ENCODE results near the gene IKZF1. TPM values are rescaled to one million over a fixed set of nuclear protein-coding genes. Genes with fewer than 3 reads are reported as not detected.

IKZF1 gene
- total RNA-seq, 3 donors from 2014 or later: 7.8 to 14.9 (median 8.8) TPM

- H3K4me1 ChIP-seq (ENCODE audit: low read depth): no peaks in the 10 kb centered on the region
- DNase-seq (no peak), ATAC-seq (no peak)
- no peaks in the 10 kb centered on the region for H3K9me3 ChIP-seq
- TF ChIP-seq CTCF (IDR thresholded peaks at IDR 0.05): no peak
- no peaks in the 10 kb centered on the region for H3K36me3 ChIP-seq (ENCODE audit: low read depth)
- H3K4me3 ChIP-seq: no peak overlapping the region
- intact Hi-C loops (cut with DNase I, micrococcal nuclease): no loop called here
These were observed 74.6 kb downstream of the IKZF1 start for GRCh38 chr7:50379082-50379481.

DNA sequence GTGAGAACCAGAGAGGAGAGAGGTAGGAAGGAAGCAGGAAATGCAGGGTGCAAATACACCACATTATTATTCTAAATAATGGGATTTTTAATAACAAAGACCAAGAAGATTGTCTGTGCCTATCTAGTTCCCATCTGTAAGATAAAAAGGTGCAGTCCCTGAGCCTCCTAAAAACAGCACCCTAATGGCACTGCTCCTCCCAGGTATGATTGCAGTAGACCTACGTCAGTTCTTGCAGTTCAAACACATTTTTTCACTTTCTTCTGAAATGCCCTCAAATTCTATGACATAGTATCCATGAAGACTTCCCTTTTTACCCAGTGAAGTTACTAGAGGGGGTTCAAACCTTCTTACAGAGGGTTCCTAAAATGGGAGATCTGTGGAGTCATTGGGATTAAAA is 75.0 kb downstream of the IKZF1 start:
- Histone ChIP-seq H3K4me3 (no peak overlapping the region), H3K36me3 (ENCODE audit: low read depth) (no peaks in the 10 kb centered on the region), H3K9me3 (no peaks in the 10 kb centered on the region), H3K4me1 (ENCODE audit: low read depth) (no peaks in the 10 kb centered on the region)
- TF ChIP-seq CTCF (IDR thresholded peaks at IDR 0.05): no peak
- DNase-seq (no peak), ATAC-seq (no peak)
- intact Hi-C loops (cut with DNase I, micrococcal nuclease): no loop called here

GRCh38 chr7:50382455-50382854 is 77.9 kb downstream of the IKZF1 start:
- ATAC-seq: no peak
- no peaks in the 10 kb centered on the region for H3K9me3 ChIP-seq
- intact Hi-C loops (cut with DNase I, micrococcal nuclease): no loop called here
- H3K4me3 ChIP-seq: no peak overlapping the region
- DNase-seq: no peak
- no peaks in the 10 kb centered on the region for H3K4me1 ChIP-seq (ENCODE audit: low read depth)
- no peak for TF ChIP-seq CTCF (IDR thresholded peaks at IDR 0.05)
- no peaks in the 10 kb centered on the region for H3K36me3 ChIP-seq (ENCODE audit: low read depth)

DNA sequence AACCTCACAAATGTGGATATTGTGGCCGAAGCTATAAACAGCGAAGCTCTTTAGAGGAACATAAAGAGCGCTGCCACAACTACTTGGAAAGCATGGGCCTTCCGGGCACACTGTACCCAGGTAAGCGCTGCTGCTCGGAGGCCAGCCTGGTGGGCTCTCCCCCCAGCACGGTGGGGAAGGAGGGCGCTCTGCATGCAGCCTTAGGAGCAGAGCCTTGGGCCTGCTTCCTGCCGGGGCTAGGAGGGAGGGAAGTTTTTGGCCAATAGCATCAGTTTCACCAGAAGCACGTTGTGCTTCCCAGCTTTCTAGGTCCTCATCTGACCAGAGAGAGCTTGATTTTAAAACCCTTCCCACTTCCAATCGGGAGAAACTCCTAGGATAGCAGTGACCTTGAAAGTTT is 82.8 kb downstream of the IKZF1 start:
- TF ChIP-seq CTCF (IDR thresholded peaks at IDR 0.05): no peak
- no peaks in the 10 kb centered on the region for H3K9me3 ChIP-seq
- intact Hi-C loops (cut with DNase I, micrococcal nuclease): no loop called here
- no peak for ATAC-seq
- no peaks in the 10 kb centered on the region for H3K4me1 ChIP-seq (ENCODE audit: low read depth)
- no peak overlapping the region for H3K4me3 ChIP-seq
- no peaks in the 10 kb centered on the region for H3K36me3 ChIP-seq (ENCODE audit: low read depth)
- DNase-seq: no peak

GRCh38 chr7:50389961-50390360 is 85.4 kb downstream of the IKZF1 start:
- intact Hi-C loops (cut with DNase I, micrococcal nuclease): no loop called here
- Histone ChIP-seq H3K9me3 (no peaks in the 10 kb centered on the region), H3K4me3 (no peak overlapping the region), H3K4me1 (ENCODE audit: low read depth) (no peaks in the 10 kb centered on the region), H3K36me3 (ENCODE audit: low read depth) (no peaks in the 10 kb centered on the region)
- no peak for TF ChIP-seq CTCF (IDR thresholded peaks at IDR 0.05)
- no peak for DNase-seq
- no peak for ATAC-seq

DNA sequence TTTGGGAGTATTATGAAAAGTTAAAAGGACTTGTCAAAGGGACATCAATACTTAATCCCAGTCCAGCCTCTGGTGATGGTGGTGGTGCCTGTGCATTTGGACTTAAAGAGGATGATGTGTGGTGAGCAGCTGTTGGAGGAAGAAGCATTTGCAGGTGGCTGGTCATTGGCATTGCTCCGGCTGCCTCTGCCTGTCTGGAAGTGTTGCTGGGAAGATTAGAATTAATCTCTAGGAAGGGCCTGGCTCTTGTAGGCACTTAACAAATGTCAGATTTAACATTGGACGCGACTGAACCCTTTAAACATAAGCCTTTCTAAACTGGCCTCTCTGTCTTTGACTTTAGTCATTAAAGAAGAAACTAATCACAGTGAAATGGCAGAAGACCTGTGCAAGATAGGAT is 86.9 kb downstream of the IKZF1 start:
- Histone ChIP-seq H3K4me1 (ENCODE audit: low read depth) (no peaks in the 10 kb centered on the region), H3K9me3 (no peaks in the 10 kb centered on the region), H3K4me3 (no peak overlapping the region), H3K36me3 (ENCODE audit: low read depth) (no peaks in the 10 kb centered on the region)
- no peak for DNase-seq
- no peak for ATAC-seq
- intact Hi-C loops (cut with DNase I, micrococcal nuclease): no loop called here
- TF ChIP-seq CTCF (IDR thresholded peaks at IDR 0.05): no peak
